Measurements from ENCODE around the gene CBX5. TPM values are rescaled to one million over a fixed set of nuclear protein-coding genes. Genes with fewer than 3 reads are reported as not detected.

Gene CBX5
- total RNA-seq, 1 donor from 2014 or later, result 111 TPM

GRCh38 chr12:54251667-54252284 lies 28.1 kb downstream of the CBX5 start:
- Mint-ChIP-seq H3K9me3 (ENCODE audit: unreplicated experiment) (no peaks in the 10 kb centered on the region), H3K4me3 (ENCODE audit: unreplicated experiment) (no peak overlapping the region), H3K27ac (ENCODE audit: unreplicated experiment) (peak overlapping the region; percentile 31), H3K36me3 (ENCODE audit: low read depth, unreplicated experiment) (peaks cover 11% of the 10 kb centered on the region), H3K27me3 (ENCODE audit: low read depth, unreplicated experiment) (no peaks in the 10 kb centered on the region), H3K4me1 (ENCODE audit: low read depth, unreplicated experiment) (peaks cover 7% of the 10 kb centered on the region)
- no peaks in the 10 kb centered on the region for H3K4me1 ChIP-seq (ENCODE audit: insufficient read depth, low read length)
- DNase-seq (ENCODE audit: low read depth) (peak; percentile 22), FAIRE-seq (no peak)
- H3K36me3 ChIP-seq (ENCODE audit: insufficient read depth, low read length), result peaks cover 43% of the 10 kb centered on the region
- H4K20me1 ChIP-seq (ENCODE audit: insufficient read depth, low read length), result peaks cover 4% of the 10 kb centered on the region
- H3K4me3 ChIP-seq (ENCODE audit: insufficient read depth, low read depth, low read length), result no peak overlapping the region
- H3K27ac ChIP-seq (ENCODE audit: low read depth, low read length), result no peak overlapping the region
- H3K9me3 ChIP-seq (ENCODE audit: insufficient read depth, low read depth, low read length), result no peaks in the 10 kb centered on the region
- H3K79me2 ChIP-seq (ENCODE audit: insufficient read depth, low read length), result peaks cover 66% of the 10 kb centered on the region
- H3K9ac ChIP-seq (ENCODE audit: low read length), result peak overlapping the region; percentile 28
- TF ChIP-seq EZH2 (IDR thresholded peaks at IDR 0.05; ENCODE audit: insufficient read depth, low read length) (no peak), CTCF (IDR thresholded peaks at IDR 0.05; ENCODE audit: insufficient read depth, low read depth, low read length) (peak; percentile 82)
- H3K27me3 ChIP-seq (ENCODE audit: insufficient read depth, low read length), result no peaks in the 10 kb centered on the region
- no peak overlapping the region for H2AFZ ChIP-seq (ENCODE audit: low read depth, low read length)
- no peak overlapping the region for H3K4me2 ChIP-seq (ENCODE audit: low read length)

- H3K4me1 Mint-ChIP-seq (ENCODE audit: low read depth, unreplicated experiment), result peaks cover 2% of the 10 kb centered on the region
- DNase-seq (ENCODE audit: low read depth) (no peak), FAIRE-seq (no peak)
- H3K27ac Mint-ChIP-seq (ENCODE audit: unreplicated experiment), result peak overlapping the region; percentile 68
- H3K4me3 ChIP-seq (ENCODE audit: insufficient read depth, low read depth, low read length), result no peak overlapping the region
- H4K20me1 ChIP-seq (ENCODE audit: insufficient read depth, low read length), result peaks cover 4% of the 10 kb centered on the region
- no peaks in the 10 kb centered on the region for H3K27me3 Mint-ChIP-seq (ENCODE audit: low read depth, unreplicated experiment)
- no peaks in the 10 kb centered on the region for H3K9me3 Mint-ChIP-seq (ENCODE audit: unreplicated experiment)
- H3K27ac ChIP-seq (ENCODE audit: low read depth, low read length), result no peak overlapping the region
- H3K9me3 ChIP-seq (ENCODE audit: insufficient read depth, low read depth, low read length), result no peaks in the 10 kb centered on the region
- peaks cover 41% of the 10 kb centered on the region for H3K36me3 ChIP-seq (ENCODE audit: insufficient read depth, low read length)
- H3K4me3 Mint-ChIP-seq (ENCODE audit: unreplicated experiment), result no peak overlapping the region
- H3K9ac ChIP-seq (ENCODE audit: low read length), result peak overlapping the region; percentile 35
- no peaks in the 10 kb centered on the region for H3K4me1 ChIP-seq (ENCODE audit: insufficient read depth, low read length)
- TF ChIP-seq EZH2 (IDR thresholded peaks at IDR 0.05; ENCODE audit: insufficient read depth, low read length) (no peak), CTCF (IDR thresholded peaks at IDR 0.05; ENCODE audit: insufficient read depth, low read depth, low read length) (no peak)
- no peak overlapping the region for H2AFZ ChIP-seq (ENCODE audit: low read depth, low read length)
- H3K27me3 ChIP-seq (ENCODE audit: insufficient read depth, low read length), result no peaks in the 10 kb centered on the region
- peaks cover 15% of the 10 kb centered on the region for H3K36me3 Mint-ChIP-seq (ENCODE audit: low read depth, unreplicated experiment)
- no peak overlapping the region for H3K4me2 ChIP-seq (ENCODE audit: low read length)
- peaks cover 49% of the 10 kb centered on the region for H3K79me2 ChIP-seq (ENCODE audit: insufficient read depth, low read length)
These were observed 30.4 kb downstream of the CBX5 start for GRCh38 chr12:54249489-54249888.

GRCh38 chr12:54246011-54246641 lies 33.8 kb downstream of the CBX5 start:
- Mint-ChIP-seq H3K36me3 (ENCODE audit: low read depth, unreplicated experiment) (peaks cover 21% of the 10 kb centered on the region), H3K4me3 (ENCODE audit: unreplicated experiment) (no peak overlapping the region), H3K4me1 (ENCODE audit: low read depth, unreplicated experiment) (peaks cover 2% of the 10 kb centered on the region), H3K9me3 (ENCODE audit: unreplicated experiment) (no peaks in the 10 kb centered on the region), H3K27ac (ENCODE audit: unreplicated experiment) (no peak overlapping the region), H3K27me3 (ENCODE audit: low read depth, unreplicated experiment) (no peaks in the 10 kb centered on the region)
- H3K4me1 ChIP-seq (ENCODE audit: insufficient read depth, low read length), result no peaks in the 10 kb centered on the region
- H3K9me3 ChIP-seq (ENCODE audit: insufficient read depth, low read depth, low read length), result no peaks in the 10 kb centered on the region
- no peak overlapping the region for H3K4me2 ChIP-seq (ENCODE audit: low read length)
- peaks cover 42% of the 10 kb centered on the region for H3K36me3 ChIP-seq (ENCODE audit: insufficient read depth, low read length)
- TF ChIP-seq EZH2 (IDR thresholded peaks at IDR 0.05; ENCODE audit: insufficient read depth, low read length), result no peak
- TF ChIP-seq CTCF (IDR thresholded peaks at IDR 0.05; ENCODE audit: insufficient read depth, low read depth, low read length), result no peak
- peaks cover 22% of the 10 kb centered on the region for H3K79me2 ChIP-seq (ENCODE audit: insufficient read depth, low read length)
- H3K4me3 ChIP-seq (ENCODE audit: insufficient read depth, low read depth, low read length), result no peak overlapping the region
- no peak overlapping the region for H2AFZ ChIP-seq (ENCODE audit: low read depth, low read length)
- H3K9ac ChIP-seq (ENCODE audit: low read length), result no peak overlapping the region
- FAIRE-seq, result no peak
- peaks cover 4% of the 10 kb centered on the region for H4K20me1 ChIP-seq (ENCODE audit: insufficient read depth, low read length)
- H3K27me3 ChIP-seq (ENCODE audit: insufficient read depth, low read length), result no peaks in the 10 kb centered on the region
- H3K27ac ChIP-seq (ENCODE audit: low read depth, low read length), result no peak overlapping the region
- DNase-seq (ENCODE audit: low read depth), result no peak

All from astrocyte (in vitro differentiated cells and primary cell).